ENCODE results near the gene TEX2. TPM values are rescaled to one million over a fixed set of nuclear protein-coding genes. Genes with fewer than 3 reads are reported as not detected.

The TEX2 gene
- polyA plus RNA-seq, 1 of the 3 experiments (the other 2 are of a cell fraction), result 24.0 TPM

DNA sequence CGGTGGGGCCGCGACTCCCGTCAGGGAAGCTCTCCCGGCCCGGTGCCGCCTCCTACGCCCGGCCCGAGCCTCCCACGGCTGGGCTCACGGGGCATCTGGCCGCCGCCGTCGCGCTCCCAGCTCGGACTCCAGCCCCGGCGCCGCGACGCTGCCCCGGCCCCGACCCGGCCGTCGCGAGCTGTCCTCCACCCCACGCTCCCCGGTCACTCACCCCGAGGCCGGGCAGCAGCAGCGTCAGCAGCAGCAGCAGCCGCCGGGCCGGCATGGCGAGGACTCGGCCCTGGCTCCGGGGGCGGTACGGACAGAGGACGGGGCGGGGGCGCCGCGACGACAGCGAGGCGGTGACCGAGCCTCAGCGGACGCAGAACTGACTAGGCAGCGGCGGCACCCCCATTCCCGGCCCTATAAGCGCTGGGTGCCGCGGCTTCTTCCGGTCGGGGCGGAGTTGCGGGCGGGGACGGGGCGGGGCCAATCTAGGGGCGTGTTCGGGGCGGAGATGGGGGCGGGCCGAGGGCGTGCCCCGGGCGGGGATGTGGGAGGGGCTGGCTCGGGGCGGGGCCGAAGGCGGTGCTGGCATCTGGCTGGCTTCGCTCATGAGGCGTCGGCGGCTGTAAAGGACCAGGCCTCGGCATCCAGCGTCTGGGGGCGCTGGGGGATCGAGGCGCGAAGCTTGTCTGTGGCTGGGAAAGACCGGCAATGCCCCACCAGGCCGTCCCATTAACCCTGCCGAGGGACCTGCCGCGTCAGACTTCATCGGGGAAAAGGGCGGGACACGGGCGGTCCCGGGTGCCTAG is 133.1 kb downstream of the TEX2 start, which contains the start of gene ERN1:
Gene ERN1 (minus strand): TSS at position 380 of the 794 bp plus-strand sequence. CDS start 115 bp downstream, at position 265.
- Histone ChIP-seq H3K27ac (ENCODE audit: low read depth in 2 of 2, low read length in 1 of 2) (peak within 1 kb of the TSS; percentile 62 to 68), H3K4me1 (ENCODE audit: control insufficient read depth in 1 of 2, insufficient read depth in 2 of 2, low read depth in 1 of 2, low read length in 1 of 2) (peaks cover 13 to 18% of the 10 kb centered on the region in 2 experiments; a peak in 3 of 4 replicates), H3K9ac (peak within 1 kb of the TSS; percentile 81), H3K36me3 (replicated peaks in 1 of 2; ENCODE audit: control insufficient read depth in 1 of 2, insufficient read depth in 2 of 2, low read length in 1 of 2) (no peaks in the 10 kb centered on the region), H3K9me2 (no peaks in the 10 kb centered on the region), H3F3A (replicated peaks; ENCODE audit: insufficient read depth) (peaks cover 8% of the 10 kb centered on the region), H3K27me3 (ENCODE audit: insufficient read depth) (no peaks in the 10 kb centered on the region), H4K20me1 (ENCODE audit: insufficient read depth) (no peaks in the 10 kb centered on the region), H3K9me3 (no peaks in the 10 kb centered on the region), H3K4me2 (peak within 1 kb of the TSS; percentile 95), H3K79me2 (ENCODE audit: insufficient read depth) (peaks cover 43% of the 10 kb centered on the region), H3K4me3 (ENCODE audit: low read depth in 2 of 2, low read length in 1 of 2) (peak within 1 kb of the TSS; percentile 72 to 82), H2AFZ (ENCODE audit: low read depth) (peak within 1 kb of the TSS; percentile 77)
- POLR2A ChIA-PET, result interaction anchor here (0.5 to 7.9 kb wide), 10 partner anchors 11 to 860 kb away, joined by 3 to 40 read pairs (median 4); no protein-coding TSS in a partner anchor
- DNase-seq, result peak; percentile 99
- 4% methylated on average over 79 of the region's 98 CpGs for WGBS (ENCODE audit: low lambda C conversion rate)
- CTCF ChIA-PET, result interaction anchor here (0.6 to 29.1 kb wide), 18 partner anchors 9 to 356 kb away, joined by 3 to 810 read pairs (median 4); partner anchors contain the start of genes DDX42, GH1 and ICAM2
- TF ChIP-seq RCOR1 (IDR thresholded peaks at IDR 0.05; ENCODE audit: low read length) (no peak), GABPA (IDR thresholded peaks at IDR 0.05; ENCODE audit: low read depth) (peak; percentile 36; the same call in 1 of the 2 replicates), EP300 (IDR thresholded peaks at IDR 0.05; ENCODE audit: borderline replicate concordance in 1 of 2, low read depth in 1 of 2, low read length in 1 of 2) (no peak), SMC3 (IDR thresholded peaks at IDR 0.05; ENCODE audit: low read depth, low read length) (no peak), RFX5 (IDR thresholded peaks at IDR 0.05; ENCODE audit: low read length) (no peak), USF2 (IDR thresholded peaks at IDR 0.05; ENCODE audit: borderline replicate concordance, low read depth, low read length) (no peak), TEAD4 (IDR thresholded peaks at IDR 0.05; ENCODE audit: borderline replicate concordance, insufficient read depth) (no peak), JUND (IDR thresholded peaks at IDR 0.05) (no peak), SIN3A (IDR thresholded peaks at IDR 0.05; ENCODE audit: borderline replicate concordance, low read depth, low read length) (peak; percentile 93; the same call in 1 of the 2 replicates), CHD2 (IDR thresholded peaks at IDR 0.05; ENCODE audit: low read length, partially characterized antibody) (peak; percentile 41), ELF1 (IDR thresholded peaks at IDR 0.05) (peak; percentile 72; the same call in 1 of the 2 replicates), EZH2phosphoT487 (IDR thresholded peaks at IDR 0.05; ENCODE audit: borderline replicate concordance, low read depth) (no peak), TCF12 (IDR thresholded peaks at IDR 0.05) (no peak), FOXM1 (IDR thresholded peaks at IDR 0.05; ENCODE audit: low read depth) (no peak), POLR2AphosphoS5 (IDR thresholded peaks at IDR 0.05; ENCODE audit: low read depth, low read length) (peak; percentile 95), TAF1 (IDR thresholded peaks at IDR 0.05; ENCODE audit: borderline replicate concordance, low read depth, low read length) (peak; percentile 92), MEF2A (IDR thresholded peaks at IDR 0.05; ENCODE audit: borderline replicate concordance, low read depth) (no peak), YY1 (IDR thresholded peaks at IDR 0.05; ENCODE audit: low read depth) (no peak; the same call in 1 of the 2 replicates), NRF1 (IDR thresholded peaks at IDR 0.05; ENCODE audit: low read depth, low read length) (no peak; the same call in 1 of the 2 replicates), NFIC (IDR thresholded peaks at IDR 0.05; ENCODE audit: borderline replicate concordance) (no peak), RXRA (IDR thresholded peaks at IDR 0.05; ENCODE audit: borderline replicate concordance, low read depth) (no peak), ZBTB33 (IDR thresholded peaks at IDR 0.05; ENCODE audit: borderline replicate concordance, low read depth) (no peak)
- TF ChIP-seq, protein P1, sequence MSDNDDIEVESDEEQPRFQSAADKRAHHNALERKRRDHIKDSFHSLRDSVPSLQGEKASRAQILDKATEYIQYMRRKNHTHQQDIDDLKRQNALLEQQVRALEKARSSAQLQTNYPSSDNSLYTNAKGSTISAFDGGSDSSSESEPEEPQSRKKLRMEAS (IDR thresholded peaks at IDR 0.05; ENCODE audit: low read depth), result peak; percentile 94
- TF ChIP-seq, protein P2, sequence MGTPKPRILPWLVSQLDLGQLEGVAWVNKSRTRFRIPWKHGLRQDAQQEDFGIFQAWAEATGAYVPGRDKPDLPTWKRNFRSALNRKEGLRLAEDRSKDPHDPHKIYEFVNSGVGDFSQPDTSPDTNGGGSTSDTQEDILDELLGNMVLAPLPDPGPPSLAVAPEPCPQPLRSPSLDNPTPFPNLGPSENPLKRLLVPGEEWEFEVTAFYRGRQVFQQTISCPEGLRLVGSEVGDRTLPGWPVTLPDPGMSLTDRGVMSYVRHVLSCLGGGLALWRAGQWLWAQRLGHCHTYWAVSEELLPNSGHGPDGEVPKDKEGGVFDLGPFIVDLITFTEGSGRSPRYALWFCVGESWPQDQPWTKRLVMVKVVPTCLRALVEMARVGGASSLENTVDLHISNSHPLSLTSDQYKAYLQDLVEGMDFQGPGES (IDR thresholded peaks at IDR 0.05; ENCODE audit: low read depth, low read length), result no peak
- TF ChIP-seq, protein P3, sequence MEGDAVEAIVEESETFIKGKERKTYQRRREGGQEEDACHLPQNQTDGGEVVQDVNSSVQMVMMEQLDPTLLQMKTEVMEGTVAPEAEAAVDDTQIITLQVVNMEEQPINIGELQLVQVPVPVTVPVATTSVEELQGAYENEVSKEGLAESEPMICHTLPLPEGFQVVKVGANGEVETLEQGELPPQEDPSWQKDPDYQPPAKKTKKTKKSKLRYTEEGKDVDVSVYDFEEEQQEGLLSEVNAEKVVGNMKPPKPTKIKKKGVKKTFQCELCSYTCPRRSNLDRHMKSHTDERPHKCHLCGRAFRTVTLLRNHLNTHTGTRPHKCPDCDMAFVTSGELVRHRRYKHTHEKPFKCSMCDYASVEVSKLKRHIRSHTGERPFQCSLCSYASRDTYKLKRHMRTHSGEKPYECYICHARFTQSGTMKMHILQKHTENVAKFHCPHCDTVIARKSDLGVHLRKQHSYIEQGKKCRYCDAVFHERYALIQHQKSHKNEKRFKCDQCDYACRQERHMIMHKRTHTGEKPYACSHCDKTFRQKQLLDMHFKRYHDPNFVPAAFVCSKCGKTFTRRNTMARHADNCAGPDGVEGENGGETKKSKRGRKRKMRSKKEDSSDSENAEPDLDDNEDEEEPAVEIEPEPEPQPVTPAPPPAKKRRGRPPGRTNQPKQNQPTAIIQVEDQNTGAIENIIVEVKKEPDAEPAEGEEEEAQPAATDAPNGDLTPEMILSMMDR (IDR thresholded peaks at IDR 0.05), result 0 out of 2 replicates have a peak, but pooled peaks have one; percentile 8
- TF ChIP-seq, protein P4, sequence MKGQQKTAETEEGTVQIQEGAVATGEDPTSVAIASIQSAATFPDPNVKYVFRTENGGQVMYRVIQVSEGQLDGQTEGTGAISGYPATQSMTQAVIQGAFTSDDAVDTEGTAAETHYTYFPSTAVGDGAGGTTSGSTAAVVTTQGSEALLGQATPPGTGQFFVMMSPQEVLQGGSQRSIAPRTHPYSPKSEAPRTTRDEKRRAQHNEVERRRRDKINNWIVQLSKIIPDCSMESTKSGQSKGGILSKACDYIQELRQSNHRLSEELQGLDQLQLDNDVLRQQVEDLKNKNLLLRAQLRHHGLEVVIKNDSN (IDR thresholded peaks at IDR 0.05; ENCODE audit: borderline replicate concordance, low read depth), result no peak
